ENCODE data around the gene BICDL1.
"Not testable (repeated sequence)": the region's sequence is repeated elsewhere in the genome, so short reads cannot be mapped to it uniquely, and the experiment has no call there.

The BICDL1 gene, protein sequence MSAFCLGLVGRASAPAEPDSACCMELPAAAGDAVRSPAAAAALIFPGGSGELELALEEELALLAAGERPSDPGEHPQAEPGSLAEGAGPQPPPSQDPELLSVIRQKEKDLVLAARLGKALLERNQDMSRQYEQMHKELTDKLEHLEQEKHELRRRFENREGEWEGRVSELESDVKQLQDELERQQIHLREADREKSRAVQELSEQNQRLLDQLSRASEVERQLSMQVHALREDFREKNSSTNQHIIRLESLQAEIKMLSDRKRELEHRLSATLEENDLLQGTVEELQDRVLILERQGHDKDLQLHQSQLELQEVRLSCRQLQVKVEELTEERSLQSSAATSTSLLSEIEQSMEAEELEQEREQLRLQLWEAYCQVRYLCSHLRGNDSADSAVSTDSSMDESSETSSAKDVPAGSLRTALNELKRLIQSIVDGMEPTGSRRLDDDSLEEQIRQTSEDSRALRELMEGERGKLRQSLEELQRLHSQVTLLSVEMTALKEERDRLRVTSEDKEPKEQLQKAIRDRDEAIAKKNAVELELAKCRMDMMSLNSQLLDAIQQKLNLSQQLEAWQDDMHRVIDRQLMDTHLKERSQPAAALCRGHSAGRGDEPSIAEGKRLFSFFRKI

GRCh38 chr12:119988472-119989360 lies at the start of gene BICDL1:
Gene BICDL1 (plus strand): TSS chr12:119989236. CDS start chr12:119989869, 633 bp downstream.
- DNase-seq = peak; percentile 59 to 84 (median 61)

- no peak for DNase-seq
Observed at GRCh38 chr12:119940897-119941296, 48.1 kb upstream of the BICDL1 start.

DNA sequence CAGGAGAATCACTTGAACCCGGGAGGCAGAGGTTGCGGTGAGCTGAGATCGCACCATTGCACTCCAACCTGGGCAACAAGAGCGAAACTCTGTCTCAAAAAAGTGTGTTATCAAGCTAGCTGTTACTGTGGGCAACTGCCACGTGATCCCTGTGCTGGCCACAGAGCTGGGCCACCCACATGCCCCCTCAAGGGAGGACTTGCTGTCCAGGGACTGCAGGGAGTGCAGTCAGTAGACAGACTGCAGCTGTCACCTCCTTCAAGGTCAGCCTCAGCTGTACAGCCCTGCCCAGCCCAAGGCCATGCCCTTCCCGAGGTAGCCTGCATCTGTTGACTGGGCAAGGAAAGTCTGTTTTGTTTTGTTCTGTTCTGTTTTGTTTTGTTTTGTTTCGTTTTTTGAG lies 46.6 kb upstream of the BICDL1 start:
- no peak for DNase-seq

DNA sequence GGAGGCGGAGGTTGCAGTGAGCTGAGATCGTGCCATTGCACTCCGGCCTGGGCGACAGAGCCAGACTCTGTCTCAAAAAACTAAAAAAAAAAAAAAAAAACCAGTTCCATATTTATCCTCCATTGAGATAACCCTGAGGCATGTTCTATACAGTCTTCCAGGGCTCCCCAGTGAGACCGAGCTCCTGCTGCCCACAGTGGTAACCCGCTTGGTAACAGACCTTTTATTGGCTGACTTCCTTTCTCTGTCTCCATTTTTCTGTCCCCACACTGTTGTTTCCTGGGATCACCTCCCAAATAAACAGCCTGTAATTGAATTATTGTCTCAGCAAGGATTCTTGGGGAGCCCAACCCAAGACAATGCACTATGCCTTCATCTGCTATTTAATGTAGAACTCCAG lies 42.8 kb upstream of the BICDL1 start:
- no peak for DNase-seq

DNA sequence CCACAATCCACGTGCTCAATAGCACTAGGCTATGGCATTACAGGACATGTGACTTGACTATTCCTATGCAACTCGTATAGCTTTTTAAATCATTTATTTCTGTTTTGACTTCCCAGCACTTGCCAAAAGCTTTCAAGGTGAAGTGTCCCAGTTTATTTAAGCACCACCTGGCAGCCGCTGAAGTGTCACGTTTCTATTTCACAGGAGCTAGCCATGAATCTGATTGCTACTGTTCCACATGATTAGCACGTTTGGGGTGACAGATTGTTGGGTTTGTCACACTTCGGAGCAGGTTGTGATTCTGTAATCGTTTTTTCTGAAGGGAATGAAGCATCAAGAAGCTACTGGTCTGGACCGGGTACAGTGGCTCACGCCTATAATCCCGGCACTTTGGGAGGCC lies 39.9 kb upstream of the BICDL1 start:
- no peak for DNase-seq

DNA sequence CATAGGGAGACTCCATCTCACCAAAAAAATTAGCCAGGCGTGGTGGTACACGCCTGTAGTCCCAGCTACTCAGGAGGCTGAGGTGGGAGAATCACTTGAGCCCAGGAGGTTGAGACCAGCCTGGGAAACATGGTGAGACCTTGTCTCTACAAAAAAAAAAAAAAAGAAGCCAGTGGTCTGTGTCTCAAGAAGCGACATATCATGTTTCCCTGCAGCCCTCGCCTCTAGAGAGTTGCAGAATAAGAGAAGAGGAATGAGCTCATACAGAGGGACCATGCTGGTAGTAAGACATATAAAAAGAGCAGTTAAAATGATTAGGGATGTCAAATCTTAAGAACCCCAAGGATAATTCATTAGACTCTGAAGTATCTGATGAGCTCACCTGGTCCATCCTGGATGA lies 39.4 kb upstream of the BICDL1 start:
- no peak for DNase-seq

GRCh38 chr12:119956047-119956446 lies 33.0 kb upstream of the BICDL1 start:
- no peak for DNase-seq

DNA sequence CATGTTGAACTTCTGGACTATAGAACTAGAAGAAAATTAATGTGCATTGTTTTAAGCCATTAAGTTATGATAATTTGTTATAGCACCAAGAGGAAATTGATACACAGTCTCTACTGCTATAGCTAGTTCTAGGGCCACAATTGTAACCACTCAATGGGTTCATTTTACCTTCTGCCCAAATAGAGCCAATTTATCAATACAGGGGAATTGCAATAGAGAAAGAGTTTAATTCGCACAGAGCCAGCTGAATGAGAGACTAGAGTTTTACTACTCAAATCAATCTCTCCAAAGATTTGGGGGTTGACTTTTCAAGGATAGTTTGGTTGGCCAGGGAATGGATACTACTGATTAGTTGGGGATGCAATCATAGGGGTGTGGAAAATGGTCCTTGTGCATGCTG lies 31.9 kb upstream of the BICDL1 start:
- no peak for DNase-seq

DNA sequence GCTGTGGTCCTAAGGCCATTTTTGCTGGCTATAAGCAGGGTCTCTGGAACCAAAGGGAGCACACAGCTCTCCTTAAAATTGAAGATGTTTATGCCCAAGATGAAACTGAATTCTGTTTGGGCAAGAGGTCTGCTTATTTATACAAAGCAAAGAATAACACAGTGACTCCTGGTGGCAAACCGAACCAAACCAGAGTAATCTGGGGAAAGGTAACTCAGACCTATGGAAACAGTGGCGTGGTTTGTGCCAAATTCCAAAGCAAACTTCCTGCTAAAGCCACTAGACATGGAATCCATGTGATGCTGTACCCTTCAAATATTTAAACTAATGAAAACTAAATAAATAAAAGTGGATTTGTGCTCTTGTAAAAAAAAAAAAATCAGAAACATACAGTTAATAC lies 29.6 kb upstream of the BICDL1 start:
- DNase-seq = no peak

DNA sequence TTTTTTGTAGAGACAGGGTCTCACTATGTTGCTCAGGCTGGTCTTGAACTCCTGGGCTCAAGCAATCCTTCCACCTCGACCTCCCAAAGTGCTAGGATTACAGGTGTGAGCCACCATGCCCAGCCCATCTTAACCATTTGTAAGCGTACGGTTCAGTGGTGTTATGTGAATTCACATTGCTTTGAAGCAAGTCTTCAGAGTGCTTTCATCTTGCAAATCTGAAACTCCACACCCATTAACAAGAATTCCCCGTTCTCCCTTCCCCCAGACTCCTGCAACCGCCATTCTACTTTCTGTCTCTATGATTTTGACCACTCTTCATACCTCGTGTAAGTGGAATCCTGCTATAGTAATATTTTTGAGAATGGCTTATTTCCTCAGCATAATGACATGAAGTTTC lies 24.9 kb upstream of the BICDL1 start:
- no peak for DNase-seq

DNA sequence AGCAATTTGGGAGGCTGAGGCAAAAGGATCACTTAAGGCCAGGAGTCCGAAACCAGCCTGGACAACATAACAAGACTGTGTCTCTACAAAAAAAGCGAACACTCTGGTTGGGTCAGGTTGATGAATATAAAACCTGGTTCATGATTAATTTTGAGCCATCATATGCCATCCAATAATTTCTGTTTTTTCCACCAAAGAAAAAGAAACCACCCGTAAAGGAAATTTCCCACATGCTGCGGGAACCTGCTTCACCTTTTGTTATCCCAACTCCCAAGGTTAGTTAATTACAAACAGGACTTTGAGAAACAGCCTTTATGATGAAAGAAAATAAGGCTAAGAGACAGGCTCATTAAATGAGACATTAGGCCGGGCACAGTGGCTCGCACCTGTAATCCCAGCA lies 24.1 kb upstream of the BICDL1 start:
- DNase-seq = no peak

GRCh38 chr12:119980242-119980641 lies 8.8 kb upstream of the BICDL1 start:
- DNase-seq = no peak

DNA sequence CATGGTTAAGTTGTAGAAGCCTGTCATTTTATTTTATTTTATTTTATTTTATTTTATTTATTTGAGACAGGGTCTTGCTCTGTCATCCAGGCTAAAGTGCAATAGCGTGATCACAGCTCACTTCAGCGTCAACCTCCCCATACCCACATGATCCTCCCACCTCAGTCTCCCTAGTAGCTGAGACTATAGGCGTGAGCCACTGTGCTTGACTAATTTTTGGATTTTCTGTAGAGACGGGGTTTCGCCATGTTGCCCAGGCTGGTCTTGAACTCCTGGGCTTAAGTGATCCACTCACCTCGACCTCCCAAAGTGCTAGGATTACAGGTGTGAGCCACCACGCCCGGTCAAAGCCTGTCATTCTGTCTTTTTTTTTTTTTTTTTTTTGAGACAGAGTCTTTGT lies 8.3 kb upstream of the BICDL1 start:
- DNase-seq = not testable (repeated sequence)

DNA sequence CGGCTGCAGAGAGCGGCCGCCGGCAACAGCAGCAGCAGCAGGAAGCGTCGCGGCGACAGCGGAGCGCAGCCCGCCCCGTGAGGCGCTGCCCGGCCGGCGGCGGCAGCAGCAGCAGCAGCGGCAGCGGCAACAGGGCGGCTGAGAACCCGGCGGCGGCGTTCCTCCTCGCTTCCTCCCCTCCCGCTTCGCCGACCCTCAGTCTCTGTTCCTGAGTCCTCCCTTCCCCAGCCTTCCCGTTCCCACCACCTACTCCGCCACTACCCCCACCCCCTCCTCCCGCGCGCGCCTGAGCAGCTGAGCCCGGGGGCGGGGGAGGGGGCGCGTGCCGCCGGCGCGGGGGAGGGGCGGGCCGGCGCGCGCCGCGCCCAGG lies 310 bp downstream of the BICDL1 start:
- peak; percentile 23 to 63 (median 35) for DNase-seq

DNA sequence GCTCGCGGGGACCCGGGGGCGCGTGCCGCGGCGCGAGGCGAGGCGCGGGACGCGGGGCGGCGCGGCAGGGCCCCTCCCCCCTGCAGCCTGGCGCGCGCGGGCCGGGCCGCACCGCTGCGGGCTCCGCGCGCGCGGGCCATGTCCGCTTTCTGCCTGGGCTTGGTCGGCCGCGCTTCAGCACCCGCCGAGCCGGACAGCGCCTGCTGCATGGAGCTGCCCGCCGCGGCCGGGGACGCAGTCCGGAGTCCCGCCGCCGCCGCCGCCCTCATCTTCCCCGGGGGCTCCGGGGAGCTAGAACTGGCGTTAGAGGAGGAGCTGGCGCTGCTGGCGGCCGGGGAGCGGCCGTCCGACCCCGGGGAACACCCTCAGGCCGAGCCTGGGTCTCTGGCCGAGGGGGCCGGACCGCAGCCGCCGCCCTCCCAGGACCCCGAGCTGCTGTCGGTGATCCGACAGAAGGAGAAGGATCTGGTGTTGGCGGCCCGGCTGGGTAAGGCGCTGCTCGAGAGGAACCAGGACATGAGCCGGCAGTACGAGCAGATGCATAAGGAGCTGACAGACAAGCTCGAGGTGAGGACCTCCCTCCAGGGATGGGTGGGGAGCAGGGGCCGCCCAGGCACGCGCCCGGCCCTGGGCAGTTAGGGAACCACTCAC lies 820 bp downstream of the BICDL1 start:
- peak; percentile 78 to 94 (median 89) for DNase-seq

- no peak for DNase-seq
Observed at GRCh38 chr12:119990382-119990874, 1.4 kb downstream of the BICDL1 start.

DNA sequence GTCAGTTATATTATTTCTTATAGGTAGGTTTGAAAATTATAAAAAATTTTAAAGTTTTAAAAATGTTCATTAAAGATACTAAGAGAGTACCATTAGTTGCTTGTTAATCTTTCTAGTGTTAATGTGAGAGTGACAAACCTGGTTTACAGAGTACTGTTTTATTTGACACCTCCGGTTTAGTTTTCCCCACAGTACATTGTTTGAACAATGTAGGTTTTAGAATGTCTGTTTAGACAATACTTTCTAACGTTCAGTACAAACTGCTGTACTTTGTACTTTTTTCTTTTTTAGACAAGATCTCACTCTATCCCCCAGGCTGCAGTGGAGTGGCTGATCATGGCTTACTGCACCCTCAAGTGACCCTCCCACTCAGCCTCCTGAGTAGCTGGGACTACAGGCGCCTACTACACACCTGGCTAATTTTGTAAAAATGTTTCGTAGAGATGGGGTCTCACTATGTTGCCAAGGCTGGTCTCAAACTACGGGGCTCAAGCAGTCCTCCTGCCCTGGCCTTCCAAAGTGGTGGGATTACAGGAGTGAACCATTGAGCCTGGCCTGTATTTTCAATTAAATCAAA lies 3.2 kb downstream of the BICDL1 start:
- no peak for DNase-seq

DNA sequence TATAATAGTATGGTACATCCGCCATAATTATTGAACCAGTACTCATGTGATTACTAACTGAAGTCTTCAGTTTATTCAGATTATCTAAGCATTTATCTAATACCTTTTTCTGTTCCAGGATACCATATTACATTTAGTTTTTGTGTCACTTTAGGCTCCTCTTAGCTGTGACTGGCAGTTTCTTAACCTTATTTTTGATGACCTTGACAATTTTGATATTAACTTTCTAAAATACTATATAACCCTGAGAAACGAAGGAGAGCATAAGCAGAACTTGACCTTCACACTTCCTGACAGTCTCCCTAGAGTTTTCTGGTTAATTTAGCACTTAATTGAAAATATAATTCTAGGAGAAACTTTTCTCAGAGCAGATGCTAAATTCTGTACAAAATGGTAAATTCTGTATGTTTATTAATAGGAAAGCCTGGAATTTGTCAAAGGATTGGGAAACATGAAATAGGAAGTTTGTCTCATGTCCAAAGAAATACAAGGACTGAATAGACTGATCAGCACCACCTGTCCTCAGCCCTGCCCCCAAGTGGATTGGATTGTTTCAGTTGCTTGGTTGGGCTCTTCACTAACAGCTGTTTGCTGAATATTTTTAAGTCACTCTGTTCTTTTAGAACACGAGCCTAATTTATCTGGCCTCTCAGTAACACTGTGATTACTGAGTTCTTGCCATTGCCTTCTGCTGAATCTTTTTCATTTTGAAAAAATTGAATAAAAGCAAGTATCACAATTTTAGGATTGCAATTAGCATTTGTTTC lies 6.0 kb downstream of the BICDL1 start:
- no peak for DNase-seq

GRCh38 chr12:119996417-119996816 lies 7.4 kb downstream of the BICDL1 start:
- no peak for DNase-seq

- no peak for DNase-seq
Observed at GRCh38 chr12:119998471-119999245, 9.6 kb downstream of the BICDL1 start.

DNA sequence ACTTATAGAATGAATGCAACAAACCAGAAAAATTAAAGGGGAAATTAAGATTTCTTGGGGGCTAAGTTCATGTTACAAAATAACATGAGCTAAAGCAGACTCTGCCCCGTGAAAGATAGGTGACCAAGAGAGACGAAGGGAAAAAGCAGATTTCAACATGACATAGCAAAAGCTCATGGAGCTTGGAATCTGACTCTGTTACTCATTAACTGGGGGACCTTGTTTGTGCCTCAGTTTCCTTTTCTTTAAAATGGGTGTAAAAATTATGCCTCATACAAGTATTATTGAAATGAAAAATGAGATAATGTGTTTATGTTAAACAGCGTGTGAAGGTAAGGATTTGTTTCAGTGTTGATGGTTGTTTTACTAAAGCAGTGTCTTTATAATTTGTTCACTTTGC lies 11.5 kb downstream of the BICDL1 start:
- no peak for DNase-seq

All from suppressor macrophage treated with lipopolysaccharide for 1 hour (primary cell).